ENCODE data around the gene ARHGAP26. TPM values are rescaled to one million over a fixed set of nuclear protein-coding genes. Genes with fewer than 3 reads are reported as not detected.

Gene ARHGAP26
- total RNA-seq, 2 donors from 2014 or later = 24.0 to 24.3 TPM

GRCh38 chr5:143071927-143072326, 301.8 kb downstream of the ARHGAP26 start:
- Mint-ChIP-seq H3K4me3 (no peak overlapping the region), H3K27me3 (ENCODE audit: low read depth) (no peaks in the 10 kb centered on the region), H3K4me1 (ENCODE audit: low read depth) (peaks cover 13% of the 10 kb centered on the region), H3K9me3 (peaks cover 8 to 9% of the 10 kb centered on the region in 2 donors), H3K27ac (no peak overlapping the region), H3K36me3 (ENCODE audit: insufficient read depth in 2 of 2) (peaks cover 15 to 28% of the 10 kb centered on the region in 2 donors)
- ATAC-seq (replicated peaks in 1 of 2) (no peak), DNase-seq (no peak)

- no peak for ATAC-seq (replicated peaks in 1 of 2)
- H3K36me3 Mint-ChIP-seq (ENCODE audit: insufficient read depth in 2 of 2) = peaks cover 15 to 28% of the 10 kb centered on the region in 2 donors
- H3K27me3 Mint-ChIP-seq (ENCODE audit: low read depth) = no peaks in the 10 kb centered on the region
- peaks cover 8 to 9% of the 10 kb centered on the region in 2 donors for H3K9me3 Mint-ChIP-seq
- H3K4me1 Mint-ChIP-seq (ENCODE audit: low read depth) = peaks cover 6% of the 10 kb centered on the region
- H3K27ac Mint-ChIP-seq = peak overlapping the region; percentile 43
- H3K4me3 Mint-ChIP-seq = no peak overlapping the region
- no peak for DNase-seq
Observed at GRCh38 chr5:143072734-143073133, 302.6 kb downstream of the ARHGAP26 start.

- peaks cover 9 to 22% of the 10 kb centered on the region in 2 donors for H3K36me3 Mint-ChIP-seq (ENCODE audit: insufficient read depth in 2 of 2)
- ATAC-seq (replicated peaks in 1 of 2) (no peak), DNase-seq (no peak)
- H3K9me3 Mint-ChIP-seq = peaks cover 4 to 8% of the 10 kb centered on the region in 2 donors
- H3K4me3 Mint-ChIP-seq = no peak overlapping the region
- no peak overlapping the region for H3K27ac Mint-ChIP-seq
- H3K27me3 Mint-ChIP-seq (ENCODE audit: low read depth) = no peaks in the 10 kb centered on the region
- no peaks in the 10 kb centered on the region for H3K4me1 Mint-ChIP-seq (ENCODE audit: low read depth)
Observed at GRCh38 chr5:143073766-143074165, 303.6 kb downstream of the ARHGAP26 start.

- no peak for DNase-seq
- no peaks in the 10 kb centered on the region for H3K4me1 Mint-ChIP-seq (ENCODE audit: low read depth)
- H3K4me3 Mint-ChIP-seq = no peak overlapping the region
- H3K27ac Mint-ChIP-seq = no peak overlapping the region
- no peaks in the 10 kb centered on the region for H3K27me3 Mint-ChIP-seq (ENCODE audit: low read depth)
- peaks cover 5 to 17% of the 10 kb centered on the region in 2 donors for H3K36me3 Mint-ChIP-seq (ENCODE audit: insufficient read depth in 2 of 2)
- no peak for ATAC-seq (replicated peaks in 1 of 2)
- peaks cover 4 to 8% of the 10 kb centered on the region in 2 donors for H3K9me3 Mint-ChIP-seq
Observed at GRCh38 chr5:143074414-143074996, 304.3 kb downstream of the ARHGAP26 start.

GRCh38 chr5:143076377-143076776, 306.2 kb downstream of the ARHGAP26 start:
- Mint-ChIP-seq H3K4me3 (no peak overlapping the region), H3K4me1 (ENCODE audit: low read depth) (peaks cover 11% of the 10 kb centered on the region), H3K27ac (no peak overlapping the region)

GRCh38 chr5:143077453-143078103, 307.4 kb downstream of the ARHGAP26 start:
- no peaks in the 10 kb centered on the region for H3K27me3 Mint-ChIP-seq (ENCODE audit: low read depth)
- peaks cover 0 to 4% of the 10 kb centered on the region in 2 donors for H3K36me3 Mint-ChIP-seq (ENCODE audit: insufficient read depth in 2 of 2)
- no peak overlapping the region for H3K27ac Mint-ChIP-seq
- H3K9me3 Mint-ChIP-seq = no peaks in the 10 kb centered on the region
- ATAC-seq (replicated peaks in 1 of 2) (no peak), DNase-seq (no peak)
- peaks cover 11% of the 10 kb centered on the region for H3K4me1 Mint-ChIP-seq (ENCODE audit: low read depth)
- H3K4me3 Mint-ChIP-seq = no peak overlapping the region

More at GRCh38 chr5:143076377-143076776, 306.2 kb downstream of the ARHGAP26 start:
- DNase-seq = no peak
- no peak for ATAC-seq (replicated peaks in 1 of 2)
- Mint-ChIP-seq H3K9me3 (peaks cover 3 to 4% of the 10 kb centered on the region in 2 donors), H3K36me3 (ENCODE audit: insufficient read depth in 2 of 2) (peaks cover 0 to 9% of the 10 kb centered on the region in 2 donors), H3K27me3 (ENCODE audit: low read depth) (no peaks in the 10 kb centered on the region)

GRCh38 chr5:143078313-143078712, 308.1 kb downstream of the ARHGAP26 start:
- Mint-ChIP-seq H3K36me3 (ENCODE audit: insufficient read depth in 2 of 2) (peaks cover 0 to 4% of the 10 kb centered on the region in 2 donors), H3K27ac (no peak overlapping the region), H3K4me1 (ENCODE audit: low read depth) (peaks cover 11% of the 10 kb centered on the region), H3K27me3 (ENCODE audit: low read depth) (no peaks in the 10 kb centered on the region), H3K4me3 (no peak overlapping the region), H3K9me3 (no peaks in the 10 kb centered on the region)
- ATAC-seq (replicated peaks in 1 of 2) (no peak), DNase-seq (no peak)

- H3K9me3 Mint-ChIP-seq = no peaks in the 10 kb centered on the region
- no peaks in the 10 kb centered on the region for H3K27me3 Mint-ChIP-seq (ENCODE audit: low read depth)
- no peak for ATAC-seq (replicated peaks in 1 of 2)
- DNase-seq = no peak
- H3K36me3 Mint-ChIP-seq (ENCODE audit: insufficient read depth in 2 of 2) = peaks cover 0 to 4% of the 10 kb centered on the region in 2 donors
- no peak overlapping the region for H3K27ac Mint-ChIP-seq
- peaks cover 11% of the 10 kb centered on the region for H3K4me1 Mint-ChIP-seq (ENCODE audit: low read depth)
- H3K4me3 Mint-ChIP-seq = no peak overlapping the region
Observed at GRCh38 chr5:143078971-143079370, 308.8 kb downstream of the ARHGAP26 start.

GRCh38 chr5:143080407-143080806, 310.2 kb downstream of the ARHGAP26 start:
- Mint-ChIP-seq H3K36me3 (ENCODE audit: insufficient read depth in 2 of 2) (peaks cover 0 to 1% of the 10 kb centered on the region in 2 donors), H3K4me3 (no peak overlapping the region), H3K27ac (peak overlapping the region; percentile 8), H3K9me3 (no peaks in the 10 kb centered on the region), H3K4me1 (ENCODE audit: low read depth) (peaks cover 11% of the 10 kb centered on the region), H3K27me3 (ENCODE audit: low read depth) (no peaks in the 10 kb centered on the region)
- DNase-seq (no peak), ATAC-seq (replicated peaks in 1 of 2) (no peak)

GRCh38 chr5:143080982-143081381, 310.8 kb downstream of the ARHGAP26 start:
- no peak overlapping the region for H3K4me3 Mint-ChIP-seq
- DNase-seq = no peak
- peaks cover 11% of the 10 kb centered on the region for H3K4me1 Mint-ChIP-seq (ENCODE audit: low read depth)
- no peaks in the 10 kb centered on the region for H3K9me3 Mint-ChIP-seq
- H3K36me3 Mint-ChIP-seq (ENCODE audit: insufficient read depth in 2 of 2) = peaks cover 0 to 1% of the 10 kb centered on the region in 2 donors
- H3K27me3 Mint-ChIP-seq (ENCODE audit: low read depth) = no peaks in the 10 kb centered on the region
- peak overlapping the region; percentile 8 for H3K27ac Mint-ChIP-seq
- no peak for ATAC-seq (replicated peaks in 1 of 2)

GRCh38 chr5:143083006-143083405, 312.8 kb downstream of the ARHGAP26 start:
- no peak for DNase-seq
- Mint-ChIP-seq H3K4me3 (no peak overlapping the region), H3K4me1 (ENCODE audit: low read depth) (peaks cover 11% of the 10 kb centered on the region), H3K27me3 (ENCODE audit: low read depth) (no peaks in the 10 kb centered on the region), H3K9me3 (no peaks in the 10 kb centered on the region), H3K36me3 (ENCODE audit: insufficient read depth in 2 of 2) (no peaks in the 10 kb centered on the region), H3K27ac (no peak overlapping the region)
- no peak for ATAC-seq (replicated peaks in 1 of 2)

- Mint-ChIP-seq H3K36me3 (ENCODE audit: insufficient read depth in 2 of 2) (no peaks in the 10 kb centered on the region), H3K4me1 (ENCODE audit: low read depth) (peaks cover 11% of the 10 kb centered on the region), H3K27me3 (ENCODE audit: low read depth) (no peaks in the 10 kb centered on the region), H3K4me3 (no peak overlapping the region), H3K27ac (no peak overlapping the region), H3K9me3 (no peaks in the 10 kb centered on the region)
- ATAC-seq (replicated peaks in 1 of 2) = no peak
- no peak for DNase-seq
Observed at GRCh38 chr5:143084407-143084806, 314.2 kb downstream of the ARHGAP26 start.

- no peak overlapping the region for H3K27ac Mint-ChIP-seq
Observed at GRCh38 chr5:143085319-143085917, 315.2 kb downstream of the ARHGAP26 start.

More at GRCh38 chr5:143085319-143085917, 315.2 kb downstream of the ARHGAP26 start:
- Mint-ChIP-seq H3K4me3 (no peak overlapping the region), H3K27me3 (ENCODE audit: low read depth) (no peaks in the 10 kb centered on the region), H3K9me3 (no peaks in the 10 kb centered on the region), H3K36me3 (ENCODE audit: insufficient read depth in 2 of 2) (no peaks in the 10 kb centered on the region), H3K4me1 (ENCODE audit: low read depth) (peaks cover 9% of the 10 kb centered on the region)
- ATAC-seq (replicated peaks in 1 of 2) (no peak), DNase-seq (no peak)

All from activated T-cell treated with anti-CD3 and anti-CD28 coated beads, Interleukin-2, amount 50 U/mL, for 72 hours (primary cell).